NCI-H146 treated with DMSO at 0.1 percent for 48 hours (cell line): ENCODE data around the gene SCARF2.
"Not testable (repeated sequence)": the region's sequence is repeated elsewhere in the genome, so short reads cannot be mapped to it uniquely, and the experiment has no call there.

Experiments used
- DNase-seq: peaks from one replicate; lab custom pipeline; 2025; ENCODE audit not compliant: unreplicated experiment; lab: John Stamatoyannopoulos, UW

SCARF2 gene

GRCh38 chr22:20437613-20438426 lies at the start of gene SCARF2:
SCARF2 (minus strand) TSS chr22:20437825; CDS start chr22:20437754, 71 bp downstream.
- DNase-seq, result no peak

- no peak for DNase-seq
These were observed 48.6 kb upstream of the SCARF2 start for GRCh38 chr22:20486229-20486628.

GRCh38 chr22:20484948-20485683 lies 47.5 kb upstream of the SCARF2 start:
- DNase-seq, result no peak

- no peak for DNase-seq
These were observed 46.1 kb upstream of the SCARF2 start for GRCh38 chr22:20483771-20484170.

- DNase-seq, result not testable (repeated sequence)
These were observed 45.5 kb upstream of the SCARF2 start for GRCh38 chr22:20483143-20483506.

GRCh38 chr22:20479612-20480196 lies 42.1 kb upstream of the SCARF2 start:
- no peak for DNase-seq

- DNase-seq, result not testable (repeated sequence)
These were observed 40.4 kb upstream of the SCARF2 start for GRCh38 chr22:20478059-20478458.

GRCh38 chr22:20475569-20475968 lies 37.9 kb upstream of the SCARF2 start:
- not testable (repeated sequence) for DNase-seq

GRCh38 chr22:20475115-20475436 lies 37.5 kb upstream of the SCARF2 start:
- no peak for DNase-seq

- DNase-seq, result no peak
These were observed 35.2 kb upstream of the SCARF2 start for GRCh38 chr22:20472629-20473442.

- no peak for DNase-seq
These were observed 33.7 kb upstream of the SCARF2 start for GRCh38 chr22:20471126-20471833.

- not testable (repeated sequence) for DNase-seq
These were observed 32.9 kb upstream of the SCARF2 start for GRCh38 chr22:20470525-20470924.

- DNase-seq, result no peak
These were observed 31.7 kb upstream of the SCARF2 start for GRCh38 chr22:20469110-20469868.

- DNase-seq, result no peak
These were observed 29.2 kb upstream of the SCARF2 start for GRCh38 chr22:20466659-20467379.

GRCh38 chr22:20465759-20466077 lies 28.1 kb upstream of the SCARF2 start:
- no peak for DNase-seq

GRCh38 chr22:20464912-20465758 lies 27.5 kb upstream of the SCARF2 start:
- DNase-seq, result no peak

- DNase-seq, result no peak
These were observed 26.5 kb upstream of the SCARF2 start for GRCh38 chr22:20464096-20464614.
